HEK293T (cell line): Measurements from ENCODE around the gene SEMA4A.

Experiments used
- CTCF ChIA-PET: fragments of 350-600 bp; formaldehyde crosslinking; extraction: SDS; loops from one replicate; lab custom pipeline; 2021; ENCODE audit warnings: antibody characterized with exemption, inconsistent platforms; lab: Yijun Ruan, JAX
- POLR2A ChIA-PET: fragments of 350-600 bp; formaldehyde crosslinking; extraction: SDS; loops from one replicate; lab custom pipeline; 2020; ENCODE audit warnings: antibody characterized with exemption, inconsistent platforms; lab: Yijun Ruan, JAX
- DNase-seq: peaks from one replicate; pipeline ENCODE4 v3.0.0; 2012; ENCODE audit warnings: mixed read lengths; ENCODE audit errors: extremely low spot score
- ARNT ChIP-seq: fragments of 450-650 bp; IDR thresholded peaks from 2 replicates; pipeline ENCODE4 v1.6.1; 2017; ENCODE audit warnings: mild to moderate bottlenecking
- BHLHE40 ChIP-seq: fragments of 450-650 bp; IDR thresholded peaks from 2 replicates; pipeline ENCODE4 v1.6.1; 2016; ENCODE audit warnings: mild to moderate bottlenecking, moderate library complexity, borderline replicate concordance
- CTBP1 ChIP-seq: fragments of 450-650 bp; IDR thresholded peaks from 2 replicates; pipeline ENCODE4 v1.6.1; 2016; ENCODE audit warnings: borderline replicate concordance
- ELF4 ChIP-seq: fragments of 450-650 bp; IDR thresholded peaks from 2 replicates; pipeline ENCODE4 v1.6.1; 2017; ENCODE audit warnings: antibody characterized with exemption
- FOXA1 ChIP-seq: fragments of 450-650 bp; IDR thresholded peaks from 2 replicates; pipeline ENCODE4 v1.6.1; 2016; ENCODE audit warnings: mild to moderate bottlenecking
- FOXM1 ChIP-seq: fragments of 450-650 bp; IDR thresholded peaks from 2 replicates; pipeline ENCODE4 v1.6.1; 2017; ENCODE audit warnings: mild to moderate bottlenecking, borderline replicate concordance
- HDGF ChIP-seq: fragments of 450-650 bp; IDR thresholded peaks from 2 replicates; pipeline ENCODE4 v1.6.1; 2017; ENCODE audit warnings: antibody characterized with exemption, borderline replicate concordance
- L3MBTL2 ChIP-seq: fragments of 450-650 bp; conservative IDR thresholded peaks from 2 replicates; pipeline ENCODE4 v1.6.1; 2016; ENCODE audit warnings: mild to moderate bottlenecking
- LEF1 ChIP-seq: fragments of 450-650 bp; IDR thresholded peaks from 2 replicates; pipeline ENCODE4 v1.6.1; 2017; ENCODE audit warnings: mild to moderate bottlenecking, borderline replicate concordance
- NFRKB ChIP-seq: fragments of 450-650 bp; IDR thresholded peaks from 2 replicates; pipeline ENCODE4 v1.6.1; 2016; ENCODE audit warnings: mild to moderate bottlenecking, moderate library complexity
- SP1 ChIP-seq: fragments of 450-650 bp; IDR thresholded peaks from 2 replicates; pipeline ENCODE4 v1.6.1; 2017
- SUZ12 ChIP-seq: fragments of 450-650 bp; IDR thresholded peaks from 2 replicates; pipeline ENCODE4 v1.6.1; 2016; ENCODE audit warnings: mild to moderate bottlenecking
- TARDBP ChIP-seq: fragments of 450-650 bp; IDR thresholded peaks from 2 replicates; pipeline ENCODE4 v1.6.1; 2016
- ZNF384 ChIP-seq: fragments of 450-650 bp; IDR thresholded peaks from 2 replicates; pipeline ENCODE4 v1.6.1; 2016
- TF ChIP-seq, protein P1 (sequence below): fragments of 450-650 bp; IDR thresholded peaks from 2 replicates; pipeline ENCODE4 v1.6.1; 2016

Gene SEMA4A

DNA sequence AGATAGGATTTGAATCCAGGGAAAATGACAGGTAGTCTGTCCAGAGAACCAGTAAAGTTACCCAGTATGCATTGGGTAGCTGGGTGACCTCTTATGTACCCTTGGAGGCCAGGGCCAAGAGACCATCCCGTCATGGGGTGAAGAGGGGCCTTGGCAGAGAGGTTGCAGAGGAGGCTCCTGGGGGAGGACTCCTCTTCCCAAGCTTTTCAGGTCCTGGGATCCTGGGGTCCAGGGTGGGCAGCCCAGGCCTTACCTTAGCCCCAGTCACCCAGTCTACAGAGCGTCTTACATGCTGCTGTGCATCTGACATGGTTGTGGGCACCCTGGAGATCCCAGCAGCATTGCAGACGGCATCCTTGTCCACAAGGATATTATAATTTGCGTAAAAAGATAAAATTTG, 73.4 kb downstream of the SEMA4A start:
- no peak for DNase-seq
- CTCF ChIA-PET, result interaction anchor here (1.0 to 3.8 kb wide), 2 partner anchors 76 to 85 kb away, joined by 3 to 32 read pairs; no protein-coding TSS in a partner anchor
- no peak for TF ChIP-seq ZNF384
- no peak for TF ChIP-seq L3MBTL2
- no peak for TF ChIP-seq ELF4
- no peak for TF ChIP-seq FOXM1
- no peak for TF ChIP-seq LEF1
- no peak for TF ChIP-seq ARNT
- TF ChIP-seq NFRKB, result no peak
- TF ChIP-seq CTBP1, result no peak
- TF ChIP-seq, protein P1, sequence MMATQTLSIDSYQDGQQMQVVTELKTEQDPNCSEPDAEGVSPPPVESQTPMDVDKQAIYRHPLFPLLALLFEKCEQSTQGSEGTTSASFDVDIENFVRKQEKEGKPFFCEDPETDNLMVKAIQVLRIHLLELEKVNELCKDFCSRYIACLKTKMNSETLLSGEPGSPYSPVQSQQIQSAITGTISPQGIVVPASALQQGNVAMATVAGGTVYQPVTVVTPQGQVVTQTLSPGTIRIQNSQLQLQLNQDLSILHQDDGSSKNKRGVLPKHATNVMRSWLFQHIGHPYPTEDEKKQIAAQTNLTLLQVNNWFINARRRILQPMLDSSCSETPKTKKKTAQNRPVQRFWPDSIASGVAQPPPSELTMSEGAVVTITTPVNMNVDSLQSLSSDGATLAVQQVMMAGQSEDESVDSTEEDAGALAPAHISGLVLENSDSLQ, result no peak
- no peak for TF ChIP-seq BHLHE40
- no peak for TF ChIP-seq TARDBP
- no peak for TF ChIP-seq SP1
- TF ChIP-seq SUZ12, result no peak
- no peak for TF ChIP-seq HDGF
- TF ChIP-seq FOXA1, result no peak
- POLR2A ChIA-PET, result interaction anchor here (4.5 kb wide), 1 partner anchor 14 kb away, joined by 30 read pairs; the partner anchor contains the start of gene PMF1
